Measurements from ENCODE around the gene HOTAIR.

The HOTAIR gene

GRCh38 chr12:53948650-53949593 is 25.8 kb downstream of the HOTAIR start:
- no peak overlapping the region for H3K4me3 ChIP-seq (ENCODE audit: low read depth, low read length)

GRCh38 chr12:53947743-53948142 is 27.0 kb downstream of the HOTAIR start:
- H3K4me3 ChIP-seq (ENCODE audit: low read depth, low read length): no peak overlapping the region

GRCh38 chr12:53944907-53945847 is 29.6 kb downstream of the HOTAIR start:
- H3K4me3 ChIP-seq (ENCODE audit: low read depth, low read length): no peak overlapping the region

- no peak overlapping the region for H3K4me3 ChIP-seq (ENCODE audit: low read depth, low read length)
Measured at GRCh38 chr12:53944209-53944608, 30.5 kb downstream of the HOTAIR start.

- no peak overlapping the region for H3K4me3 ChIP-seq (ENCODE audit: low read depth, low read length)
Measured at GRCh38 chr12:53942467-53942997, 32.2 kb downstream of the HOTAIR start.

GRCh38 chr12:53941750-53942149 is 33.0 kb downstream of the HOTAIR start:
- no peak overlapping the region for H3K4me3 ChIP-seq (ENCODE audit: low read depth, low read length)

- H3K4me3 ChIP-seq (ENCODE audit: low read depth, low read length): no peak overlapping the region
Measured at GRCh38 chr12:53941187-53941586, 33.6 kb downstream of the HOTAIR start.

- H3K4me3 ChIP-seq (ENCODE audit: low read depth, low read length): no peak overlapping the region
Measured at GRCh38 chr12:53940443-53941014, 34.2 kb downstream of the HOTAIR start.

- no peak overlapping the region for H3K4me3 ChIP-seq (ENCODE audit: low read depth, low read length)
Measured at GRCh38 chr12:53939141-53940108, 35.3 kb downstream of the HOTAIR start.

GRCh38 chr12:53938326-53939140 is 36.2 kb downstream of the HOTAIR start, which contains the start of gene HOXC13:
HOXC13 (plus strand) TSS chr12:53938831; CDS start chr12:53938907, 76 bp downstream.
- no peak within 1 kb of the TSS for H3K4me3 ChIP-seq (ENCODE audit: low read depth, low read length)

GRCh38 chr12:53937596-53938325 is 37.0 kb downstream of the HOTAIR start:
- no peak overlapping the region for H3K4me3 ChIP-seq (ENCODE audit: low read depth, low read length)

- H3K4me3 ChIP-seq (ENCODE audit: low read depth, low read length): no peak overlapping the region
Measured at GRCh38 chr12:53937099-53937498, 37.7 kb downstream of the HOTAIR start.

- no peak overlapping the region for H3K4me3 ChIP-seq (ENCODE audit: low read depth, low read length)
Measured at GRCh38 chr12:53935383-53936341, 39.1 kb downstream of the HOTAIR start.

GRCh38 chr12:53932915-53933314 is 41.8 kb downstream of the HOTAIR start:
- no peak overlapping the region for H3K4me3 ChIP-seq (ENCODE audit: low read depth, low read length)

GRCh38 chr12:53931844-53932581 is 42.7 kb downstream of the HOTAIR start:
- H3K4me3 ChIP-seq (ENCODE audit: low read depth, low read length): no peak overlapping the region

- H3K4me3 ChIP-seq (ENCODE audit: low read depth, low read length): no peak overlapping the region
Measured at GRCh38 chr12:53930591-53931255, 44.0 kb downstream of the HOTAIR start.

Data from iPS-11a (cell line).